Activated CD4-positive, alpha-beta T cell treated with anti-CD3 and anti-CD28 coated beads, Interleukin-2, amount 50 U/mL, for 48 hours (primary cell): ENCODE data around the gene PADI2.

Experiments used
- DNase-seq, 2 experiments: peaks; one replicate each; pipeline ENCODE4 v3.0.0-alpha.2; 2020

PADI2 gene

DNA sequence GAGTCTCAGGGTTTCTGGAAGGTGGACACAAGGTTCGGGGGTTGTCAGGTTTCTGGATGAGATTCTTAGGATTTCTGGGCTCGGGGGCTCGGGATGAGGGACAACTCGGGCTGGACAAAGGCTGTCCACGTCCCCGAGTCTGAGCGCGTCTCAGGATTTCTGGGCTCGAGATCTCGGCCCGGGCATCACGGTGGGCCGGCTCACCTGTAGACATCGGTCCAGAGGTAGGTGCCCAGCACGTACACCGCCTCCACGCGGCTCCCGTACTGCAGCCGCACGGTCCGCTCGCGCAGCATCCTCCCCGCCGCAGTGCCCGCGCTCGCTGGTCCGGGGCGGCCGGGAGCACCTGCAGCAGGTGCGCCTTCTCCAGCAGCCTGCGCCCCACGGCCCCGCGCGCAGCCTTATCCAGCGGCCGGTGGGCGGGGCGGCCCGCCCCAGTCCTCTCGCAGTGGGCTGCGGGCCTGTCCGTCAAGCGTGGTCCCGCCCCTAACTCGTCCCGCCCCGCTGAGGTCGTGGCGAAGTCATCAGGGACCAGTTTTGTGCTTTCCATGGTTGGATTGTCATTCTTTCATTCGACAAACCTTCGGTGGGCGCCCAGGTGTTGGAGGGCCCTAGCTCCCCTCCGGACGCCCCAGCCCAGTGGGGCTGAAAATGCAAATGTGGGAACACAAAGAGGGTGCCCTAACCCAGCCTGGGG, at the start of gene PADI2:
TSS of gene PADI2 (minus strand) at position 376 of the 697 bp plus-strand sequence. CDS start at position 296, 80 bp downstream.
- peak; percentile 68 to 75 for DNase-seq

DNA sequence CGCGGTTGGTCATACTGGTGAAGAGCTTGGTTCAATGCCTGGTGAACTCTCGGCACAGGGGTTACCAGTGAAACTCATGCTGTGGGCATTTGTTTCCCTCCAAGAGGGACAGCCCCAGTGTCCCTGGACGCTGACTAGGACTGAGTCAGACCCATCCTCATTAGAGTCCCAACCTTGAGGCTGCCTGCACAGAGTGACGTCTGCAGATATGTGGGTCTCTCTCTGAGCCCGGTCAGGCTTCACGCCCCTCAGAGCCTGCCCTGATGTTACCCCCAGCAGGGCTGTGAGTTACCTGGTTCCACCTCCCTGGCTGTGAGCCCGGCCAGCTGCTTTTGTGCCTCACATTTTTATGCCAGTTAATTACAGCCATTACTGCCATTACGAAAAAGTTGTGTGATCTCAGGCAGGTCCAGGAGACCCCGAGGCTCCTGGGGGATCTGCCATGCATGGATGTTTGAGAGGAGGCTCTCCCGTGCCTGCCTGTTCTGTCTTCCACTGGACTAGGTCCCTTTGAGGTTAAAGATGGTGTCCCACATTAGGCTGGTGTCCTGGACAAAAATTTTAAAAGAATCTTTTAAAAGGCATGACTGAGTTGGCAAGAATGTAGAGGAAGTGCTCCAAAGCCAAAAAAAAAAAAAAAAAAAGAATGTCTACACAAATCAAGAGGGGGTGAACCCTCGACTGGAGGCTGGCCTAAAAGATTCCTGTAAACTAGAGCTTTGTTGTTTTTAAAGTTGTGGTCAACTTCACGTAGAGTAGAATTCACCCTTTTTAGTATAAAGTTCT, 49.0 kb upstream of the PADI2 start:
- DNase-seq: no peak

DNA sequence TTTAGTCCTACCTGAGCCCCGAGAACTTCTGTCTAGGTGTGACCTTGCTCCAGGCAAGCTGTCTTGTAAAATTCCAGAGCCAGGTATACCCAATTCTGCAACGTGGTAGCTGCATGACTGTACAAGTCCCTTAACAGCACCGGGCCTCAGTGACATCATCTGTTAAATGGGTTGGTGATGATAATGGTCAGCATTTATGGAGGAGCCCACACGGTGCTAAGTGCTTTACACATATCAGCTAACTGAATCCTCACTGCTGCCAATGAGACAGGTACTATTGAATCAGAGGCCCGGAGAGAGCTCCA, 48.5 kb upstream of the PADI2 start:
- DNase-seq: no peak

DNA sequence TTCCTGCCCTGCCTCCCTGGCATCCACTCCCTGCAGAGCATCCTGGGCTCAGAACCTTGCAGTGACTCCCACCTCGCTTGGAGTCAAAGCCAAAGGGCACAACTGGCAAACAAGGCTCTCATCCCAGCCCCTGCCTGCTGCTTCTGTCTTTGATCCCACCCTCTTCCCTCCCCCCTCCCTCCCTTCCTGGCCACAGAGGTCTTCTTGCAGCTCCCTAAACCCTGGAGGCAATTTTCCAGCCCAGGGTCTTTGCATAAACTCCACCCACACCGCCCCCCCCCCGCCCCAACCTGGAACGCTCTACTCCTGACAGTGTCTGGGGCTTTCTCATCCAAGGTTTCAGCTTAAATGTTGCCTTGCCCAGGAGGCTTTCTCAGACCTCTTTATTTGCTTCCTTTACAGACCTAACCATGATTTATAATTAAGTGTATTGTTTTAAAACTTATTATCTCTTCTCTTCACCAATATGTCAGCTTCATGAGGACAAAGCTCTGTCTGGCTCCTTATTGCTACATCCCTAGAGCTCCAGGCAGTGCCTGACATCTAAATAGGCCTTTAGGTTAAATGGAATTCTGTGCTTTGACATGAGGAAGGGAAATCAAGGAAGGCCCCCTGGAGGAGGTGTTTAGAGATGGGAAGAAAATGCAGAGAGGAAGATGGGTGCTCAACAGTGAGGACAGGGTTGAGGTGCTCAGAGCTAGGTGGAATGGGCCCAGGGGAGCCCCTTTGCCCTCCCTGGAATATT, 48.0 kb upstream of the PADI2 start:
- no peak for DNase-seq

DNA sequence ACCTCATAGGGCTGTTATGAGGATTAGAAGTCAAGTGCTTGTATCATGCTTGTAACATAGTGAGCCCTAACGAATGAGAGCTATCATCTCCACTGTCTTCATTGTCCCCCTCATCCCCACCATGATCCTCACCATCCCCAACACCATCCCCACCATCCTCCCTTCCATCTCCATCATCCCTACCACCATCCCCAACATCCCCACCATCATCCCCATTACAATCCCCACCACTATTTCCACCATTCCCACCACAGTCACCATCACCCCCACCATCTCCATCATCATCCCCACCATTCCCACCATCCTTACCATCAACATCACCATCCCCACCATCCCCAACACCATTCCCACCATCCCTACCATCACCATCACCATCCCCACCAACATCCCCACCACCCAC, 46.6 kb upstream of the PADI2 start:
- DNase-seq: no peak

DNA sequence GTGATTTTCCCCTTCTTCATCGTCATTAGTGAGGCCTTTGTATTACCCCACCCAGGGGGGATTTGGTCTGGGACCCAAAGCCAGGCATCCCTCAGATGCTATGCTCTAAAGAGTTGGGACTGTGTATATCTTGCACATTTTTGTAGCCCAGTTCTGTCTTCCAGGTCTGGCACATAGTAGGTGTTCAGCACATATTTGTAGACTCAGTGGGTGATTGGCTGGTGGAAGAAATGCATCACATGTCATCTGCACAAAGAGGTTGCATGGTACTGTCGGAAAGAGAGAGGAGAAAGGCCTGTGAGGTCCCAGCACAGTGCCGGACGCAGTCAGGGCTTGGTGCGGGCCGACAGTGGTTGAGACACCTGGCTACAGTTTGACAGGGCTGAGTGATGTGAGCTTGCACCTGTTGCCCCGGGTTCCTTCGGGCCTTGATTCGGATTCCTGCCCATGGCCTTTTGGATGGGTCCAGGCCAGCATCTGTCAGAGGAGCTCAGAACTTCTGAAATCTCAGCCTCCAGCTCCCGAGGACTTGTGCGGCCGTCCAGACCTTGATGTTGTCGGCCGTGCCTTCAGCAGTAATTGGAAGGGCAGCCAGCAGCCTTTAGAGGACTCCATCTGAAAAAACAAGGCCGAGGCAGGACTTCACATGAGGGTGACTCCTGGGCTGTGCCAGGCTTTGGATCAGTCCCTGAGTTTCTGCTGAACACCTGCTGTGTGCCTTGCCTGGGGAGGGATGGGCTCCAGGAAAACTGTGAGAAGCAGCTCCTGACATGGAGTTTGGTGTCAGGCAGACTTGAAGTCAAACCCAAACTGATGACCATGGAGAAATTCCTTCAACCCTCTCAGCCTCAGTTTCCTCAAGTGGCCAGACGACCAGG, 44.8 kb upstream of the PADI2 start:
- no peak for DNase-seq

DNA sequence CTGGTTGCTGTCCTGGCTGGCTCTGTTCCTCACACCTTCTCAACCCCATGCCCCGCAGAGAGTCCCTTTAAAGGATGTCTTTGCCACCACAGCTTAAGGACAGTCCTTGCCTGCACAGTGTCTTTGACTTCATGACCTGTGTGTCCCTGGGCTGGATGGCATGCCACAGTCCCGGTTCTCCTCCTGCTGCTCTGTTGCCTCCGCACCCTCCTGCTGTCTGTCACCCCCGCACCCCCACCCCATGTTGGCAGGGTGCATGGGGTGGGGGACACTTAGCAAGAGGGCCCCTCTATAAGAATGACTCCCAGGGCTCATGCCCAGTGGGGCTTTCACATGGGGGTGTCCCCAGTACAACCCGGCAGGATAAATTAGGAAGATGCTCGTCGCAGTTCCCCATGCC, 44.1 kb upstream of the PADI2 start:
- no peak for DNase-seq

DNA sequence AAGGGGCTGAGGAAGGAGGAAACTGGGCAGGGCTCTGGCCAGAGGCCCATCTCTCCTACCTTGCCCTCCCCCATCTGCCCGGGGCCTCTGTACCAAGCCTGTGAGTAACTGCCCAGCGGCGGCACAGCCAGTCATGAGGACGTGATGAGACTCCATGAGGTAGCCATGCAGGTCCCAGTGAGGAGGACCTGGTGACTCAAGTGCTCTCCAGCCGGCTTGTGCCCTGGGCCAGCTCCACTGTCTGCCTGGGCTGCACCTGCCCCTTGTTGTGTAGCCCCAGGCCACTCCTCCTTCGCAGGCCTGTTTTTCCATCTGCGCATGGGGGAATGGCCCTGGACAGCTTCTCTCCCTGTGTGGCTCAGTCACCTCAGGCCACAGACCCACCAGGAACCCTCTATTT, 43.7 kb upstream of the PADI2 start:
- DNase-seq: no peak

DNA sequence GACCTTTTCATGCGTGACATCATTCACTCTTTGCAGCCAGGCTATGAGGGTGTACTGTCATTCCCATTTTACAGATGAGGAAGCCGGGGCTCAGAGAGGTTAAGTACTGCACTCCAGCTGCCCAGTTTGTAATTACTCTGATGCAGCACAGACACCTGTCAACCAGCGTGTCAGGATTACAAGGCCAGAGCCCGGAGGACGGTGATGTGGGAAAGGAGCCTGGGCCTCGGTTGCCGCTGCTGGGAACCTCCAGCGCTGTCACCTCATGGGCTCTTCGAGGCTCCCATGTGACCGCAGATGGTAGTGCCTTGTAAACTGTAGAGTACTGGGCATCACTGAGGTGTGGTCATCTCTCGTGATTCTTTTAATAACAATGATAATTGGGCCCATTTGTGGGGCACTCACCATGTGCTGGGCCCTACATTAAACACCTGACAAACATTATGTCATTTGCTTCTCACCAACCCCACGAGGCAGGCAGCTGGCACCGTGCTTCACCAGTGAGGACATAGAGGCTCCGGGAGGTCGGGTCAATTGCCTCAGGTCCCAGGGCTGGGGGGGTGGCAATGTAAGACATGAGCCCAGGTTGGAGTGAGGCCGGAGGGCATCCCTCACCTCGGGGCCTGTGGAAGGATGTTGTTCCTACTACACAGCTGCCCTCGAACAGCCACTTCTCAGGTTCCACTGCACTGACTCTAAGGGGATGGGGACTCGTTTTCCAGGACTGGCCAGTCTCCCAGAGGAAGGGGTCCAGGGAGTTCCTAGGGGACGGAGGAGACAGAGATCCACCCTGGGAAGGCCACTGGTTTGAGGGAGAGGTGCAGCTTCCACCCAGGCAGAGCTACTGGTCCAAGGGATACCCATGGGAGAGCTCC, 42.9 kb upstream of the PADI2 start:
- no peak for DNase-seq

DNA sequence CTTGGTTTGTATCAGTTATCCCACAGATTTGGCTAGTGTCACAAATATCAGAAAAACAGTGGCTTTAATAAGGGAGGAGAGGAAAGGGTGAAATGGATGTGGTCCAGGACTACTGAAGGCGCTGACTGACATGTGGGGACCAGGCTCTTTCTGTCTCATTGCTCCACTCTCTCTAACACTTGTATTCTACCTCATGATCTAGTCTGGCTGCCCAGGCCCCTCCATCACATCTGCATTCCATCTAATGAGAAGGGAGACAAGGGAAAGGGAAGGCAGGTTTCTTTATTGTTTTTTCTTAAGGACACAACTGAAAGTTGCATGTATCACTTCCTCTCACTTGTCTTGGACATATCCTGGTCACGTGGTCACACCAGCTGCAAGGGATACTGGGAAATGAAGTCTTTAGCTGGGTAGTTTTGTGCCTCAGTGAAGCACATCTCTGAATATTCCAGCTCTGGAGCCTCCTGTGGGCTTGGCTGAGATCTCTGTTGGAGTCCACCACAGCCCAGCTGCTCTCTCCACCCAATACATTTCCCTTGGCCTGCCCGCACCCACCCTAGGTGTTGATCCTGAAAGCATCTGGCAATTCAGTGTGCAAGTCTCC, 42.0 kb upstream of the PADI2 start:
- DNase-seq: no peak

DNA sequence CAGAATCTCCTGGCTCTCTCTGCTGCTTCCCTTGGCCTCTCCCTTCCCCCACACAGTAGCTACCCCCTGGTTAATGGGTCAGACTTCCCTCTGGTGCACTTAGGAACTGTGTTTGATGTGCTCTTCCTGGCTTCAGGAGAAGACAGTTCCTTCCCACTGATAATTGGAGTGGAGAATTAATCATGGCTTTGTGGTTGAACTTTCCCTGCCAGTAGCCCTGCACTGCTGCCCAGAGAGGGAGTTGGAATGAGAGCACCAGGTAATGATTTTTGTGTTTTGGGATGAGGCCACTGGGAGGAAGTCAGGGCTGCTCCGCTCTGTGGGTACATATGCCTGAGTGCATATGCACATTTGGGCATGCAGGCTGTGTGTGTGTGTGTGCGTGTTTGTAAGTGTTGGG, 39.7 kb upstream of the PADI2 start:
- DNase-seq: no peak

DNA sequence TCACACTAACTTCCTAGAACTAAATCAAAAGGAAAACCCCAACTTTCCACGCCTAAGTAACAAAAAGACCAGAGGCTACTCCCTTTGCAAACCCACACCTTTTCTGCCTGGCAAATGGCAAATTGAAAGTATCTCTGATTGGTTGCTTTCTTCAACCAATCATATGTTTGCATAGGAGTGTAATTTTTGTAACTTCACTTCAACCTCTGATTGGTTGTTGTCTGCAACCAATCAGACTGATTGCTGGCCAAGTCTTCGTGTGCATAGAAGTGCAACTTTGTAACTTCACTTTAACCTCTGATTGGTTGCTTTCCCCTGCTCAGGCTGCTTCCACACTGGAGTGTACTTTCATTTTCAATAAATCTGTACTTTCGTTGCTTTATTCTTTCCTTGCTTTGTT, 36.9 kb upstream of the PADI2 start:
- DNase-seq: no peak

DNA sequence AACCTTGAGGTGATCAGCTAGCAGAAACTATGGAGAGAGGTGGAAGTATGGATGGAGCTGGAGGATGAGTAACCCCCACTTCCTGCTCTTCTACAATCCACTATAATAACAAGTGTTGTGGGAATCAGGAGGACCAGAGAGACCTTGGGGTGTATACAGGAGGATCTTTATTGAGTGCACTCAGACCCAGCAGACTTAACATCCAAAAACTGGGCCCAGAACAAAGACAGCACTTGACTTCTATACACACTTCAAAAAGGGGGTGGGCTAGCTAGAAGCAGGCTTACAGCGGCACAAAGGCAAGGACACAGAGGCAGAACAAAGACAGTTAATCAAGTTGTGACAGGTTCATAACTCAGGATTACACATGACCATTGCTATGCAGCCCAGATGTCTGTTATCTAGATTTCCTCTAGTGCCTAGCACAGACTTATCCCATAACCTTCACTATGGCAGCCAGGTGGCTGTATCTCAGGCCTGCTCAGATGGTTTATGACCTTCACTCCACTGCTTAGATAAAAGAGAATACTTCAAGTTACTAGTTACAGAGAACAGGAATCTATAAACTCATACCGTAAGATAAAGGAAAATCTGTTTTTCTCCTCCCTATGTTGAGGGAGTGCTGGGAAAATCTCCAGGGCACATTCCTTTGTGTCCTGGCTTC, 36.1 kb upstream of the PADI2 start:
- DNase-seq: no peak

DNA sequence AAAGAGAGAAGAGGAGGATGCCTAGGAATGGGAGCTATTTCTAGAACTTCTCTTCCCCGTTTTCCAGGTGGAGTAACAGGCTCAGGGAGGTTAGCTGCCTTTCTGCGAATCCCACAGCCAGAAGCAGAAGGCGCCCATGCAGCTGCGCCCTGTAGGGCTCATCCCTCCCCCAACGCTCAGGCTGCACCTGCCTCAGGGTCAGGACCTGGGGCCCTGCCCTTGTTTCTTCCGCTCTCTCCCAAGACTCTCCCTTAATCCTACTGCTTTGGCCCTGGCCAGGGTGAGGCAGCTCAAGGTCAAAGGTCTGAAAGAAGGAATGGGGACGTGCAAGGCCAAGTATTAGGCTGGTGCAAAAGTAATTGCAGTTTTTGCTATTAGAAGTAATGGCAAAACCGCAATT, 30.5 kb upstream of the PADI2 start:
- DNase-seq: no peak

DNA sequence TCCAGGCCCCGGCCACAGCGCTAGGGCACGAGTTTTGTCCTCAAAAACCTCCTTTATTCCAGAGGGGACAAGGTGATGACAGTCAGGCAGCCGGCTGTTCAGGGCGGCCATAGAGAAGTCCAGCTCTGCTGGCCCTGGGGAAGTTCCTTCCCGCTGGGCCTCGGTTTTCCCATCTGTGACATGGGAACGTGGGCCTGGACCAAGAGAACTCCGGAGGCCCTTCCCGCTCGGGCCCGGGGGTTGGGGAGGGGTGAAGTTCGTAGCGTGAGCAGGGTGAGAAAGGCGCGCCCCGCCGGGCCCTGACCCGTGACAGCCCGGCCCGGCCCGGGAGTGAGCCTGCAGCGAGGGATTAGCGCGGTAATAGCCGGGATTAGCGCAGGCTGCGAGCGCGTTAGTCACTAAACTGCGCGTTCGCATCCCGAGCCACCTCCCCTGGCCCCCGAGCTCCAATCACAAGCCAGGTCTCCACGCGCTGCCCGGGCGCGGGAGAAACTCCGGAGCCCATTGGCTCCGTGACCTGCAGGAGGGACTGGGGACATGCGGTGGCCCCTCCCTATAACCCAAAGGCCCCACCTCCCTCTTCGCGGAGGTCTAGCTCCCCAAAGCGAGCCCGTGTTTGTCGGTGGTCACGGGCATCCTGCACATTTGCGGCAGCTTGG, 29.8 kb upstream of the PADI2 start:
- DNase-seq: no peak

DNA sequence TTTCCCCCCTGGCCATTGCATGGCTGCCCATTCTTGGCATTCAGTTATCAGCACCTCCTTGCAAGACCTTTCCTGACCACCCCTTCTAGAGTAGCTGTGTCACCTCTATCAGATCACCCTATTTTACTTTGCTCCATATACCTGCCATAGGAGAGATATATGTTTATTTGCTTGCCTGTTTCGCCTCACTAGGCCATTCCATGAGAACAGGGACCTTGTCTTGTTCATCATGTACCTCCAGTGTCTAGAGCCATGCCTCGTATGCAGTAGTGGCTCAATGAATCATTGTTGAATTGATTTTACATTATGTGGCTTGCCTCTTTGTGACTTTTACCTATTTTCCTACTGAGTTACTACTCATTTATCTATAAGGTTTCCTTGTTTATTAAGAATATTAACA, 26.4 kb upstream of the PADI2 start:
- DNase-seq: no peak

DNA sequence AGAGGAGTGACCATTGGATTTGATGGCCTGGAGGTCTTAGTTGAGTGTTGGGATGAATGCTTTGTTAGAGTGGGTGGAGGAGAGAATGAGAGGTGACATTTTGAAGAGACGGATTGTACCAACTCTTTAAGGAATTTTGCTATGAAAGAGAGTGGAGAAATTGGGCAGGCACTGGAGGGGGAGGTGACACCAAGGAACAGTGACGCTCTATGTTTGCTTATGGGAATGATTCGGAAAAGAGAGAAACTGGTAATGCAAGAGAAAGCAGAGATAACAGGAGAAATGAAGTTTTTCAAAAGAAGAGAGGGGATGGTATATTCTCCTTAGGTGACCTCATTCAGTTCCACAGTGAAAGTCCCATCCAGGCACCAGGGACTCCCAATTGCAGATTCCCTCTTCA, 24.5 kb upstream of the PADI2 start:
- no peak for DNase-seq

DNA sequence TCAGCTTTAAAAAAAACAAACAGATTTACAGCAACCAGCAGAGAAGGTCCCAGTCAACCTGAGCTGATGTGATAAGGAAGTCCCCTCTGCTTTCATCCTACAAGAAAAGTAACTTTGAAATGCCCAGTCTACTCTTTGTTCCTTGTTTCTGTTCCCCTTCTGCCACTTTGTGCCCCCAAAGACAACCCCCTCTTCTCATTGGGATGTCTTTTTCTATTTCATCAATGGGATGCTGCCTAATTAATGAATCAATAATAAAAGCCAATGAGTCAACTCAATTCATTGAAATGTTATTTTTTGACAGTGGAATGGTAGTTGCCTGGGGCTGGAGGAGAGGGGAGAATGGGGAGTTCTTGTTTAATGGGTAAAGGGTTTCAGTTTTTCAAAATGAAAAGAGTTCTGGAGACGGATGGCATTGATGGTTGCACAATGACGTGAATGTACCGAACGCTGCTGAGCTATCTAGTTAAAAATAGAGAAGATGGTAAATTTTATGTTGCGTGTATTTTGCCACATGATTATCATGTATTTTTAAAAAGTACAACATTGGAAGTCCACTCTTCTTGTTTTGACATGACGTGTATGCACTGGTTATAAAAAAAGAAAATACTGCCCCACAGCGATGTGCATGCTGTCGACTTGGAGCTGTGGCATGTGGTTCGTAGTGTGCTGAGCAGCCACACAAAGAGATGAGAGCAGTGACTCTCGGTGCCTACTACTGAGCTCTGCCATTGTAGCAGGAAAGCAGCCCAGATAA, 22.4 kb upstream of the PADI2 start:
- DNase-seq: no peak

DNA sequence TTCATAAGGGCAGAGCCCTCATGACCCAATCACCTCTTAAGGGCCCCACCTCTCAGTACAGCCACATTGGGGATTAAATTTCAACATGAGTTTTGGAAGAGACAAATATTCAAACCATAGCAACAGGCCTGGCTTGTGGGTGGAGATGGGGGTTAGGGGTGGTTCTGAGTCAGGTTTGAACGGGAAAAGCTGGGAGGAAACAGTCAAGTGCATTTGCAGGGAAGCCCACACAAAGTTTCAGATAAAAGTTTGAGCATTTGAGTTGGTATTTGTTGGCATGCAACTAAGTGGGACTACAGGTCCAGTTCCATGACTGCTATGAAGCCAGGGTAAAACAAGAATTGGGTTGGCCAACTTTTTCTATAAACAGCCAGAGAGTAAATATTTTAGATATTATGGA, 21.0 kb upstream of the PADI2 start:
- no peak for DNase-seq

DNA sequence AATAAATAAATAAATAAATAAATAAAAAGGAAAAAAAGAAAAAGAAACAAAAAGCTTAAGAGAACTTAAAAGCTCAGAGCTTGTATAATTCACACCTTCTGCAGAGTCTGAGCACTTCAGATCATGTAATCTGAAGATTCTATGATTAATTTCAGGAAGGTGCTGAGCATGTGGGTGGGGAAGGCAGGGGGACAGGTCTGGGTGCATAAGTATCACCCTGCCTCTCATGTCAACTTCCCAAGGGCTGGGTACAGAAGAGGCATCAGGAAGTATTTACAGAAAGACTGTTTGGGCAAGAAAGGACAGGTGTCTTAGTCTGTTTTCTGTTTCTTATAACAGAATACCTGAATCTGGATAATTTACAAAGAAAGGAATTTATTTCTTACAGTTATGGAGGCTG, 20.4 kb upstream of the PADI2 start:
- DNase-seq: no peak
